ENCODE data around the gene BCAS4.

DNA sequence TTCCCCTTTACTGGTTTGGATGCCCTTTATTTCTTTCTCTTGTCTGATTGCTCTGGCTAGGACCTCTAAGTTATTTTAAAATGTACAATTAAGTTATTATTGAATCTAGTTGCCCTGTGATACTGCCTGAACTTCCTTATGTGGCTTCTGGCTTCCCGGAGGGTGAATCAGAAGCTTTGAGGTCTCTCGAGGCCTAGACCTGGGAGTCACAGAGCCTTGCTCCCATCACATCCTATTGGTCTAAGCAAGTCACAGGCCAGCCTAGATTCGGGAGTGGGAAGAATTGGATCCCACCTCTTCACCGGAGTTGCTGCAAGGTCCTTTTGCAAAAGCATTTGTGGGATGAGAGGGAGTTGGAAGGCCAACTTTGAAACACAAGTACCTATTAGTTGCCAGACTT is 15.2 kb downstream of the BCAS4 start:
- TF ChIP-seq, protein P1, sequence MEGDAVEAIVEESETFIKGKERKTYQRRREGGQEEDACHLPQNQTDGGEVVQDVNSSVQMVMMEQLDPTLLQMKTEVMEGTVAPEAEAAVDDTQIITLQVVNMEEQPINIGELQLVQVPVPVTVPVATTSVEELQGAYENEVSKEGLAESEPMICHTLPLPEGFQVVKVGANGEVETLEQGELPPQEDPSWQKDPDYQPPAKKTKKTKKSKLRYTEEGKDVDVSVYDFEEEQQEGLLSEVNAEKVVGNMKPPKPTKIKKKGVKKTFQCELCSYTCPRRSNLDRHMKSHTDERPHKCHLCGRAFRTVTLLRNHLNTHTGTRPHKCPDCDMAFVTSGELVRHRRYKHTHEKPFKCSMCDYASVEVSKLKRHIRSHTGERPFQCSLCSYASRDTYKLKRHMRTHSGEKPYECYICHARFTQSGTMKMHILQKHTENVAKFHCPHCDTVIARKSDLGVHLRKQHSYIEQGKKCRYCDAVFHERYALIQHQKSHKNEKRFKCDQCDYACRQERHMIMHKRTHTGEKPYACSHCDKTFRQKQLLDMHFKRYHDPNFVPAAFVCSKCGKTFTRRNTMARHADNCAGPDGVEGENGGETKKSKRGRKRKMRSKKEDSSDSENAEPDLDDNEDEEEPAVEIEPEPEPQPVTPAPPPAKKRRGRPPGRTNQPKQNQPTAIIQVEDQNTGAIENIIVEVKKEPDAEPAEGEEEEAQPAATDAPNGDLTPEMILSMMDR (conservative IDR thresholded peaks at IDR 0.05): no peak
- TF ChIP-seq ZFX (IDR thresholded peaks at IDR 0.05): no peak
